D721Med (cell line): ENCODE results near the gene SH2D7.

ENCODE experiments used
- DNase-seq: peaks from one replicate; pipeline ENCODE4 v3.0.0; 2011; ENCODE audit warnings: low spot score; ENCODE audit not compliant: insufficient read length
- FAIRE-seq: peaks from 2 replicates; lab custom pipeline; 2011; peaks lifted over from hg19 to GRCh38; lab: Jason Lieb, UNC
- CTCF ChIP-seq: IDR thresholded peaks from 2 replicates; pipeline ENCODE4 v1.5.1; 2012; ENCODE audit warnings: mild to moderate bottlenecking, control low read depth; ENCODE audit not compliant: insufficient read depth; ENCODE audit errors: missing control alignments

The SH2D7 gene

GRCh38 chr15:78073046-78073787 is 19.1 kb upstream of the SH2D7 start:
- no peak for TF ChIP-seq CTCF
- FAIRE-seq (no peak), DNase-seq (no peak)

GRCh38 chr15:78075490-78076230 is 16.7 kb upstream of the SH2D7 start:
- TF ChIP-seq CTCF: no peak
- no peak for FAIRE-seq
- DNase-seq: no peak

- no peak for TF ChIP-seq CTCF
- DNase-seq (no peak), FAIRE-seq (no peak)
These were observed 15.9 kb upstream of the SH2D7 start for GRCh38 chr15:78076231-78077052.

- FAIRE-seq: no peak
- DNase-seq: no peak
- no peak for TF ChIP-seq CTCF
These were observed 15.1 kb upstream of the SH2D7 start, which contains the start of gene TBC1D2B for GRCh38 chr15:78077053-78077870. TBC1D2B (minus strand) TSS chr15:78077711; CDS start chr15:78077652, 59 bp downstream.

- TF ChIP-seq CTCF: no peak
- FAIRE-seq: no peak
- no peak for DNase-seq
These were observed 14.5 kb upstream of the SH2D7 start for GRCh38 chr15:78077871-78078210.

GRCh38 chr15:78079298-78080087 is 12.9 kb upstream of the SH2D7 start:
- no peak for FAIRE-seq
- no peak for TF ChIP-seq CTCF
- no peak for DNase-seq
